ENCODE measurements around the gene GPATCH8.

The GPATCH8 gene

GRCh38 chr17:44362949-44363612, 140.1 kb downstream of the GPATCH8 start (continued):
- TF ChIP-seq ZNF580 (tag by site-specific recombination; IDR thresholded peaks at IDR 0.05) (no peak), INSM2 (tag by site-specific recombination; IDR thresholded peaks at IDR 0.05) (no peak), KLF10 (tag by site-specific recombination; IDR thresholded peaks at IDR 0.05) (0 out of 2 replicates have a peak, but pooled peaks have one; percentile 18), ZNF560 (tag by site-specific recombination; IDR thresholded peaks at IDR 0.05; ENCODE audit: borderline replicate concordance) (no peak), ZNF792 (tag by site-specific recombination; IDR thresholded peaks at IDR 0.05) (no peak), ZBTB48 (tag by site-specific recombination; IDR thresholded peaks at IDR 0.05) (no peak), ZNF555 (tag by site-specific recombination; conservative IDR thresholded peaks at IDR 0.05) (no peak), ZNF16 (tag by site-specific recombination; IDR thresholded peaks at IDR 0.05; ENCODE audit: low read depth) (no peak), ZNF549 (tag by site-specific recombination; IDR thresholded peaks at IDR 0.05) (no peak), ZNF423 (tag by site-specific recombination; IDR thresholded peaks at IDR 0.05) (0 out of 2 replicates have a peak, but pooled peaks have one; percentile 17), CTCF (tag by site-specific recombination; IDR thresholded peaks at IDR 0.05) (0 out of 2 replicates have a peak, but pooled peaks have one; percentile 26), ZNF362 (tag by site-specific recombination; IDR thresholded peaks at IDR 0.05) (no peak), ZNF596 (tag by site-specific recombination; IDR thresholded peaks at IDR 0.05) (no peak), ZNF701 (tag by site-specific recombination; IDR thresholded peaks at IDR 0.05) (no peak), ZNF37A (tag by site-specific recombination; IDR thresholded peaks at IDR 0.05) (no peak), ZNF184 (tag by site-specific recombination; IDR thresholded peaks at IDR 0.05) (no peak), ZNF677 (tag by site-specific recombination; IDR thresholded peaks at IDR 0.05) (no peak)

GRCh38 chr17:44362459-44362948, 140.7 kb downstream of the GPATCH8 start:
- POLR2A ChIA-PET = interaction anchor here (0.6 to 4.7 kb wide), 6 partner anchors 18 to 328 kb away, joined by 3 to 23 read pairs (median 4); partner anchors contain the start of genes CCDC43, GPATCH8, GRN and HDAC5
- TF ChIP-seq ZNF341 (tag by site-specific recombination; IDR thresholded peaks at IDR 0.05; ENCODE audit: low read depth) = peak; percentile 18
- TF ChIP-seq ZBTB6 (tag by site-specific recombination; IDR thresholded peaks at IDR 0.05) = 0 out of 2 replicates have a peak, but pooled peaks have one; percentile 19
- TF ChIP-seq PRDM6 (tag by site-specific recombination; IDR thresholded peaks at IDR 0.05) = no peak
- TF ChIP-seq ZNF114 (tag by site-specific recombination; IDR thresholded peaks at IDR 0.05) = no peak
- peak; percentile 34; the same call in 1 of the 2 replicates for TF ChIP-seq ZNF335 (tag by site-specific recombination; conservative IDR thresholded peaks at IDR 0.05)
- peak; percentile 53 for TF ChIP-seq GLIS2 (tag by site-specific recombination; IDR thresholded peaks at IDR 0.05)
- peak; percentile 79; the same call in 1 of the 2 replicates for TF ChIP-seq ZFHX2 (tag by site-specific recombination; conservative IDR thresholded peaks at IDR 0.05)
- 0 out of 2 replicates have a peak, but pooled peaks have one; percentile 50 for TF ChIP-seq KLF9 (tag by site-specific recombination; IDR thresholded peaks at IDR 0.05; ENCODE audit: low read depth)
- no peak for TF ChIP-seq BCL11B (tag by site-specific recombination; IDR thresholded peaks at IDR 0.05; ENCODE audit: low read depth)
- peak; percentile 81 for TF ChIP-seq ZNF692 (tag by site-specific recombination; IDR thresholded peaks at IDR 0.05)

More at GRCh38 chr17:44362459-44362948, 140.7 kb downstream of the GPATCH8 start:
- Histone ChIP-seq H3K27ac (ENCODE audit: extremely low read depth, low read depth, low read length) (no peak overlapping the region), H3K4me3 (ENCODE audit: low read depth, low read length) (peak overlapping the region; percentile 66), H3K9me3 (ENCODE audit: control insufficient read depth, insufficient read depth, low read depth, low read length) (no peaks in the 10 kb centered on the region), H3K36me3 (ENCODE audit: control insufficient read depth in 2 of 2, insufficient read depth in 1 of 2, low read length in 2 of 2) (peaks cover 0 to 14% of the 10 kb centered on the region in 2 experiments; a peak in 2 of 3 replicates), H3K4me1 (ENCODE audit: control insufficient read depth, insufficient read depth, low read length) (peaks cover 21% of the 10 kb centered on the region)
- CTCF ChIA-PET = interaction anchor here (0.5 to 4.5 kb wide), 14 partner anchors 9 to 161 kb away, joined by 3 to 21 read pairs (median 6); partner anchors contain the start of gene GRN
